ENCODE results near the gene CGNL1. TPM values are rescaled to one million over a fixed set of nuclear protein-coding genes. Genes with fewer than 3 reads are reported as not detected.
A peak's percentile ranks its signal among the peaks of the same experiment; 100 is the strongest.

The CGNL1 gene
- total RNA-seq, 4 donors from 2014 or later, result 40.7 to 74.4 (median 56.0) TPM

- no peaks in the 10 kb centered on the region for H3K9me3 ChIP-seq
- no peaks in the 10 kb centered on the region for H3K36me3 ChIP-seq
- peak; percentile 74 to 75 for DNase-seq
- peak in 1 of 2 donors; percentile 17 for TF ChIP-seq POLR2A (IDR thresholded peaks at IDR 0.05)
- TF ChIP-seq CTCF (IDR thresholded peaks at IDR 0.05), result no peak
- WGBS, 2 donors, result 41 to 54% methylated on average over 15 of the region's 15 CpGs
- intact Hi-C loops (cut with DNase I), result no loop called here
- peaks cover 73 to 79% of the 10 kb centered on the region in 2 donors for H3K4me1 ChIP-seq
- H3K27me3 ChIP-seq, result no peaks in the 10 kb centered on the region
- H3K27ac ChIP-seq, result peak overlapping the region; percentile 82 to 99 (median 92)
- no peak overlapping the region for H3K4me3 ChIP-seq (replicated peaks in 1 of 3)
Observed at GRCh38 chr15:57496946-57497869, 120.9 kb downstream of the CGNL1 start.

GRCh38 chr15:57500256-57500655 is 124.0 kb downstream of the CGNL1 start:
- 41 to 44% methylated on average over 10 of the region's 10 CpGs for WGBS, 2 donors
- peak in 1 of 2 donors; percentile 7 for TF ChIP-seq POLR2A (IDR thresholded peaks at IDR 0.05)
- no peak for TF ChIP-seq CTCF (IDR thresholded peaks at IDR 0.05)
- peak; percentile 67 to 69 for DNase-seq
- H3K27me3 ChIP-seq, result no peaks in the 10 kb centered on the region
- no peaks in the 10 kb centered on the region for H3K36me3 ChIP-seq
- peaks cover 89 to 96% of the 10 kb centered on the region in 2 donors for H3K4me1 ChIP-seq
- intact Hi-C loops (cut with DNase I), result no loop called here
- no peaks in the 10 kb centered on the region for H3K9me3 ChIP-seq
- peak overlapping the region; percentile 82 to 99 (median 87) for H3K27ac ChIP-seq
- H3K4me3 ChIP-seq (replicated peaks in 1 of 3), result no peak overlapping the region

GRCh38 chr15:57500979-57501576 is 124.8 kb downstream of the CGNL1 start:
- intact Hi-C loops (cut with DNase I), result no loop called here
- TF ChIP-seq CTCF (IDR thresholded peaks at IDR 0.05), result no peak
- TF ChIP-seq POLR2A (IDR thresholded peaks at IDR 0.05), result no peak
- H3K4me3 ChIP-seq (replicated peaks in 1 of 3), result no peak overlapping the region
- H3K36me3 ChIP-seq, result no peaks in the 10 kb centered on the region
- DNase-seq, result peak in 1 of 2 donors; percentile 42
- H3K4me1 ChIP-seq, result peaks cover 89 to 96% of the 10 kb centered on the region in 2 donors
- peak overlapping the region; percentile 82 to 99 (median 87) for H3K27ac ChIP-seq
- no peaks in the 10 kb centered on the region for H3K9me3 ChIP-seq
- WGBS, 2 donors, result 87% methylated on average over 6 of the region's 6 CpGs
- H3K27me3 ChIP-seq, result no peaks in the 10 kb centered on the region

- Histone ChIP-seq H3K27ac (peak overlapping the region; percentile 82 to 99 (median 87)), H3K27me3 (no peaks in the 10 kb centered on the region), H3K9me3 (no peaks in the 10 kb centered on the region), H3K36me3 (no peaks in the 10 kb centered on the region), H3K4me1 (peaks cover 88 to 96% of the 10 kb centered on the region in 2 donors), H3K4me3 (replicated peaks in 1 of 3) (no peak overlapping the region)
- TF ChIP-seq POLR2A (IDR thresholded peaks at IDR 0.05) (peak in 1 of 2 donors; percentile 17), CTCF (IDR thresholded peaks at IDR 0.05) (no peak)
- peak; percentile 37 to 46 for DNase-seq
- 19 to 20% methylated on average over 2 of the region's 2 CpGs for WGBS, 2 donors
- intact Hi-C loops (cut with DNase I), result no loop called here
Observed at GRCh38 chr15:57502116-57502515, 125.8 kb downstream of the CGNL1 start.
